Measurements from ENCODE around the gene TMEM242.

DNA sequence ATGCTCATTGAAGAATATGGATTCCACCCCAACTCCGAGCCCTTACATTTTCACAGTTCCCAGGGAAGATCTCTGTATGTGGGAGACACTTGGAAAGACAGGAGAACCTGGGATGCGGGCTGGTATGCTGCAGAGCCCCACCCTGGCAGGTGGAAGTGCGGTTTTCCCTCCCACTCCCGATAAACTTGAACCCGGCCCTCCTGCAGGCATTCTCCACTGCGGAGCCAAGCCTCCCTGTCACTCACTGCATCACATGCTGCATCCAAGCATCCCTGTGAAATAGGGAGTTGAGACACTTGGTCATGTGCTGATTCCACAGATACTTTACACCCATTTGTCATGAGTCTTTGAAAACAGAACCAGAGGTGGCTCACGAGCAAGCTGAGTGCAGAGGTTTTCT, 35.4 kb downstream of the TMEM242 start:
- TF ChIP-seq, protein P1, sequence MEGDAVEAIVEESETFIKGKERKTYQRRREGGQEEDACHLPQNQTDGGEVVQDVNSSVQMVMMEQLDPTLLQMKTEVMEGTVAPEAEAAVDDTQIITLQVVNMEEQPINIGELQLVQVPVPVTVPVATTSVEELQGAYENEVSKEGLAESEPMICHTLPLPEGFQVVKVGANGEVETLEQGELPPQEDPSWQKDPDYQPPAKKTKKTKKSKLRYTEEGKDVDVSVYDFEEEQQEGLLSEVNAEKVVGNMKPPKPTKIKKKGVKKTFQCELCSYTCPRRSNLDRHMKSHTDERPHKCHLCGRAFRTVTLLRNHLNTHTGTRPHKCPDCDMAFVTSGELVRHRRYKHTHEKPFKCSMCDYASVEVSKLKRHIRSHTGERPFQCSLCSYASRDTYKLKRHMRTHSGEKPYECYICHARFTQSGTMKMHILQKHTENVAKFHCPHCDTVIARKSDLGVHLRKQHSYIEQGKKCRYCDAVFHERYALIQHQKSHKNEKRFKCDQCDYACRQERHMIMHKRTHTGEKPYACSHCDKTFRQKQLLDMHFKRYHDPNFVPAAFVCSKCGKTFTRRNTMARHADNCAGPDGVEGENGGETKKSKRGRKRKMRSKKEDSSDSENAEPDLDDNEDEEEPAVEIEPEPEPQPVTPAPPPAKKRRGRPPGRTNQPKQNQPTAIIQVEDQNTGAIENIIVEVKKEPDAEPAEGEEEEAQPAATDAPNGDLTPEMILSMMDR (IDR thresholded peaks at IDR 0.05), result no peak
- TF ChIP-seq EP300 (IDR thresholded peaks at IDR 0.05; ENCODE audit: low read depth), result no peak
